Measurements from ENCODE around the gene SHISAL1.
"Not testable (repeated sequence)": the region's sequence is repeated elsewhere in the genome, so short reads cannot be mapped to it uniquely, and the experiment has no call there.

The SHISAL1 gene

GRCh38 chr22:44331881-44332714, 19.3 kb upstream of the SHISAL1 start:
- no peaks in the 10 kb centered on the region; the same call in 1 of the 2 replicates for H3K4me1 ChIP-seq (ENCODE audit: insufficient read depth, low read length)
- no peaks in the 10 kb centered on the region for H3K9me3 ChIP-seq (ENCODE audit: insufficient read depth, low read depth, low read length)
- no peaks in the 10 kb centered on the region for H3K36me3 ChIP-seq (ENCODE audit: insufficient read depth, low read depth, low read length)
- no peak overlapping the region for H3K27ac ChIP-seq (ENCODE audit: low read length)
- H3K9ac ChIP-seq (ENCODE audit: low read depth, low read length): peak overlapping the region; percentile 61; the same call in 1 of the 2 replicates
- peak overlapping the region; percentile 66 for H3K4me3 ChIP-seq (ENCODE audit: low read length)
- peaks cover 65% of the 10 kb centered on the region for H3K27me3 ChIP-seq (ENCODE audit: insufficient read depth, low read length)

DNA sequence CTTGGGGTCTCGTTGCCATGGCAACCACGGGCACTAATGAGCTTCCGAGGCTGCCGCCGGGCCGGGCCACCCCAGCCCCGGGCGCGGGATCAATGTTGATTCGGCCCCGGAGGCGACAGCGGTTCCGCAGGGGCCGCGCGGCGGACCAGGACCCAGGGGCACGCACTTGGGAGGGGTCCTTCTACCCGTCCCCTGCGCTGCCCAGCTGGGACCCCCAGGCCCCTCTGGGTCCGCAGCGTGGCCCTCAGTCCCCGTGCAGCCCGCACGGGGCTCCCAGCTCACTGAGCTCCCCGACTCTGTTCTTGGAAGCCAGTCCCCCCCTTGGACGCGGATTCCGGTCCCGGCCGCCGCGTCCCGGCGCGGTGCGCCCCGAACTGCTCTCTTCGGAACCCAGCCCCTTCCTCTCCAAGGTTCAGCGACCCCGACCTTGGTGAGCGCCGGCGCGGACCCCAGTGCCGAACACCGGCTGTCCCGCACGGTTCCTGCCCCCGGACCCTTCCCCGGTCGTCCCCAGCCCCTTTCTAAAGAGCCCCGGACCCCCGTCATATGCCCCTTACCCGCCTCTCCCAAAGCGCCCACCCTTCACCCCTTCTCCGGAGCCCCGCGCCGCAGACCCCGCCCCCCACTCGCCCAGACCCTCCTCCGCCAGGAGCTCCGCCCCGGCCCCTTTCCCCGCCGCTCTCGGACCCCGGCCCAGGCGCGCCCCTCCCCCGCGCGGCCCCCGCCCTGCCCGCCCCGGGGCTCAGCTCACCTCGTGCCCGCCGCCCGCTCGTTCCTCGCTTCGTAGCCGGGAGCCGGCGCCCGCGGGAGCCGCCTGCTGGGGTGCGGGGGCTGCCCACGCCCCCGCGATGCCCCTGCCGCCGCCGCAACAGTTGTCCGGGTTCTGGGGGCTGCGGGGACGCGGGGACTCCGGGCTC, 18.3 kb upstream of the SHISAL1 start:
- Histone ChIP-seq H3K36me3 (ENCODE audit: insufficient read depth, low read depth, low read length) (no peaks in the 10 kb centered on the region), H3K4me3 (ENCODE audit: low read length) (peak overlapping the region; percentile 73), H3K9ac (ENCODE audit: low read depth, low read length) (peak overlapping the region; percentile 52; the same call in 1 of the 2 replicates)

GRCh38 chr22:44330188-44330743, 17.5 kb upstream of the SHISAL1 start:
- H3K9me3 ChIP-seq (ENCODE audit: insufficient read depth, low read depth, low read length): no peaks in the 10 kb centered on the region
- peaks cover 4% of the 10 kb centered on the region; the same call in 1 of the 2 replicates for H3K4me1 ChIP-seq (ENCODE audit: insufficient read depth, low read length)
- no peak overlapping the region for H3K9ac ChIP-seq (ENCODE audit: low read depth, low read length)
- H3K36me3 ChIP-seq (ENCODE audit: insufficient read depth, low read depth, low read length): no peaks in the 10 kb centered on the region
- peaks cover 58% of the 10 kb centered on the region for H3K27me3 ChIP-seq (ENCODE audit: insufficient read depth, low read length)
- peak overlapping the region; percentile 73; the same call in 1 of the 2 replicates for H3K4me3 ChIP-seq (ENCODE audit: low read length)
- no peak overlapping the region for H3K27ac ChIP-seq (ENCODE audit: low read length)

More for the DNA sequence above, 18.3 kb upstream of the SHISAL1 start:
- no peak overlapping the region for H3K27ac ChIP-seq (ENCODE audit: low read length)
- H3K9me3 ChIP-seq (ENCODE audit: insufficient read depth, low read depth, low read length): no peaks in the 10 kb centered on the region
- peaks cover 2% of the 10 kb centered on the region; the same call in 1 of the 2 replicates for H3K4me1 ChIP-seq (ENCODE audit: insufficient read depth, low read length)
- peaks cover 58% of the 10 kb centered on the region for H3K27me3 ChIP-seq (ENCODE audit: insufficient read depth, low read length)

- Histone ChIP-seq H3K36me3 (ENCODE audit: insufficient read depth, low read depth, low read length) (no peaks in the 10 kb centered on the region), H3K4me3 (ENCODE audit: low read length) (no peak overlapping the region), H3K4me1 (ENCODE audit: insufficient read depth, low read length) (peaks cover 4% of the 10 kb centered on the region; the same call in 1 of the 2 replicates), H3K9ac (ENCODE audit: low read depth, low read length) (no peak overlapping the region), H3K27ac (ENCODE audit: low read length) (no peak overlapping the region), H3K27me3 (ENCODE audit: insufficient read depth, low read length) (peaks cover 53% of the 10 kb centered on the region), H3K9me3 (ENCODE audit: insufficient read depth, low read depth, low read length) (no peaks in the 10 kb centered on the region)
Observed at GRCh38 chr22:44329179-44329796, 16.5 kb upstream of the SHISAL1 start.

GRCh38 chr22:44328762-44329161, 16.0 kb upstream of the SHISAL1 start:
- Histone ChIP-seq H3K27me3 (ENCODE audit: insufficient read depth, low read length) (peaks cover 47% of the 10 kb centered on the region), H3K4me3 (ENCODE audit: low read length) (no peak overlapping the region), H3K9me3 (ENCODE audit: insufficient read depth, low read depth, low read length) (no peaks in the 10 kb centered on the region), H3K27ac (ENCODE audit: low read length) (no peak overlapping the region), H3K9ac (ENCODE audit: low read depth, low read length) (no peak overlapping the region), H3K36me3 (ENCODE audit: insufficient read depth, low read depth, low read length) (no peaks in the 10 kb centered on the region), H3K4me1 (ENCODE audit: insufficient read depth, low read length) (peaks cover 4% of the 10 kb centered on the region; the same call in 1 of the 2 replicates)

DNA sequence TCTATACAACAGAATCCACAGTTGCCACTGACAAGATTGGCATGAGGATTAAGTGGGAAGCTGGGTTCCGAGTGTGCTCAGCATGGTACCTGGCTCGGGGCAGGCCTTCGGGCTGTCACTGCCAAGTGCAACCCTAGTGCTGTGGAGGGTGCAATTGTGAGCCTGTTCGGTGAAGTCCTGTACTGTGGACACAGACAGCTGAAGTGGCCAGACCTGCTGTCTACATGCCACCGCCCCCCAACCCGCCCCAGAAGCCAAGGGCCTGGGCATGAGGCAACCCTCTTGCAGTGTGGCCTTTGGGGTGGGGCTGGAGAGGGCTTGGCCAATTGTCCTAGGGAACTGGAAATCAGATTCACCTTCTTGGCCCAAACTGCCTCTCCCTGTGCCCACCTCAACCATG, 15.6 kb upstream of the SHISAL1 start:
- Histone ChIP-seq H3K36me3 (ENCODE audit: insufficient read depth, low read depth, low read length) (no peaks in the 10 kb centered on the region), H3K9ac (ENCODE audit: low read depth, low read length) (no peak overlapping the region), H3K27me3 (ENCODE audit: insufficient read depth, low read length) (peaks cover 43% of the 10 kb centered on the region), H3K4me1 (ENCODE audit: insufficient read depth, low read length) (peaks cover 4% of the 10 kb centered on the region; the same call in 1 of the 2 replicates), H3K27ac (ENCODE audit: low read length) (no peak overlapping the region), H3K9me3 (ENCODE audit: insufficient read depth, low read depth, low read length) (no peaks in the 10 kb centered on the region), H3K4me3 (ENCODE audit: low read length) (no peak overlapping the region)

GRCh38 chr22:44326491-44326885, 13.7 kb upstream of the SHISAL1 start:
- Histone ChIP-seq H3K27ac (ENCODE audit: low read length) (no peak overlapping the region), H3K4me3 (ENCODE audit: low read length) (no peak overlapping the region), H3K9me3 (ENCODE audit: insufficient read depth, low read depth, low read length) (no peaks in the 10 kb centered on the region), H3K9ac (ENCODE audit: low read depth, low read length) (no peak overlapping the region; the same call in 1 of the 2 replicates), H3K27me3 (ENCODE audit: insufficient read depth, low read length) (peaks cover 28% of the 10 kb centered on the region), H3K36me3 (ENCODE audit: insufficient read depth, low read depth, low read length) (no peaks in the 10 kb centered on the region), H3K4me1 (ENCODE audit: insufficient read depth, low read length) (peaks cover 4% of the 10 kb centered on the region; the same call in 1 of the 2 replicates)

DNA sequence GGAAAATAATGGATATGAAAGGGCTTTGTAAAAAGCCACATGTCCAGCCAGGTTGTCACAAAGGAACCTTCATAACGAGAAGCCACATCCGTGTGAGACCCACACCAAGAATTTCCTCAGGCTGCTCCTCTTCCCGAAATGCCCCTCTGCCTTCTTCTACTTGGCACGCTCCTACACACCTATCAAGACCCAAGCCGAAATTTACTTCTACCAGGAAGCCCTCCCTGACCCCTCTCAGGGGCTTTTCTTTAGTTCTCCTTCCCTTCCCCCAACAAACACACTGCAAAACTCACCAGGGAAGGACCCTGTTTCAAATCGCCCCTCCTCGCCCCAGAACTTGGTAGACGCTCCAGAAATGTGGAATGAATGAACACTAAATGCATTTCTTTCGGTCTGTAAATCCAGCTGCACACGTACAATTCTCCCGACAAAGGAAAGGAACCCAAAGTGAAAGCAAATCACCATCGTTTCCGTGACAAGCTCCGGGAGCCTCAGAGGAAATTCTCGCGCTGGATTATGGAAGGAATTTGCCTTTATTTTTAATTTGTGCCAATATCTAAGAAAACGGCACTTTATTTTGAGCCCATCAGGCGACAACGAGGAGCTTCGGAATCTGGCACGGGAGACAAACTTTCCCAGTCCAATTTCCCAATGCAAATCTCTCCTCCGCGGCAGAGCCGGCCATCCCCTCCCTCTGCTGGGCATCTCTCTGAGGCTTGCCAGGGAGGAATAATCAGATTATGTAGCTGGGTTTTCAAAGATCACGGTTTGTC, 13.2 kb upstream of the SHISAL1 start:
- Histone ChIP-seq H3K9me3 (ENCODE audit: insufficient read depth, low read depth, low read length) (no peaks in the 10 kb centered on the region), H3K4me1 (ENCODE audit: insufficient read depth, low read length) (peaks cover 4% of the 10 kb centered on the region; the same call in 1 of the 2 replicates), H3K36me3 (ENCODE audit: insufficient read depth, low read depth, low read length) (no peaks in the 10 kb centered on the region), H3K27me3 (ENCODE audit: insufficient read depth, low read length) (peaks cover 26% of the 10 kb centered on the region), H3K4me3 (ENCODE audit: low read length) (peak overlapping the region; percentile 36; the same call in 1 of the 2 replicates), H3K27ac (ENCODE audit: low read length) (no peak overlapping the region), H3K9ac (ENCODE audit: low read depth, low read length) (no peak overlapping the region; the same call in 1 of the 2 replicates)

DNA sequence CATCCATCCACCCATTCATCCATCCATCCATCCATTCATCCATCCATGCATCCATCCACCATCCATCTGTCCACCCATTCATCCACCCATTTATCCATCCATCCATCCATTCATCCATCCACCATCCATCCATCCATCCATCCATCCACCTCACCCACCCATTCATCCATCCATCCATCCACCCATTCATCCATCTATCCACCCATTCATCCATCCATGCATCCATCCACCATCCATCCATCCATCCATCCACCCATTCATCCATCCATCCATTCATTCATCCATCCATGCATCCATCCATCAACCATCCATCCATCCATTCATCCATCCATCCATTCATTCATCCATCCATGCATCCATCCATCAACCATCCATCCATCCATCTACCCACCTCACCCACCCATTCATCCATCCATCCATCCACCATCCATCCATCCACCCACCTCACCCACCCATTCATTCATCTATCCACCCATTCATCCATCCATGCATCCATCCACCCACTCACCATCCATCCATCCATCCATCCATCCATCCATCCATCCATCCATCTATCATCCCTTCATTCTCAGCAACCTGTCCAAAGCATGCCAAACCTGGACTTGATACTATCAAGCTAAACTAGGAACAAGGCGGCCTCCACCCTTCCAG, 10.5 kb upstream of the SHISAL1 start:
- H3K36me3 ChIP-seq (ENCODE audit: insufficient read depth, low read depth, low read length); H3K27me3 ChIP-seq (ENCODE audit: insufficient read depth, low read length); H3K4me1 ChIP-seq (ENCODE audit: insufficient read depth, low read length); H3K9ac ChIP-seq (ENCODE audit: low read depth, low read length); H3K27ac ChIP-seq (ENCODE audit: low read length); H3K4me3 ChIP-seq (ENCODE audit: low read length); H3K9me3 ChIP-seq (ENCODE audit: insufficient read depth, low read depth, low read length): not testable (repeated sequence)

DNA sequence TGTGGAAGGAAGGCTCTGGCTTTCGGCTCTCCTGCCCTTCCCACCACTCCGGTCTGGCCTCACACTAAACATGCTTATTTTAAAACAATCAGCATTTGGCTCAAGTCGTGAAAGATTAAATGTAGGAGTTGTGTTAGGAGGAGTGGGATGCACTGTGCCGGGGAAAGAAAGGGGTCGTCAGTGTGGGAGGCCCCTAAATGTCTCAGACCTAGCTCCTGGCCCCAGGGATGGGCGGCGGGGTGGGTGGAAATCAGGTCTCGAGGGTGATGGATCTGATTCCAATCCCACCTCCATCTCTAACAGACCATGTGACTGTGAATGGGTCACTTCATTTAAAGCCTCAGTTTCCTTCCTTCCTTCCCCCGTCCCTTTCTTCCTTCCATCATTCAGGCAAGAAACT, 6.9 kb upstream of the SHISAL1 start:
- Histone ChIP-seq H3K9ac (ENCODE audit: low read depth, low read length) (no peak overlapping the region), H3K4me3 (ENCODE audit: low read length) (no peak overlapping the region), H3K27me3 (ENCODE audit: insufficient read depth, low read length) (no peaks in the 10 kb centered on the region), H3K4me1 (ENCODE audit: insufficient read depth, low read length) (no peaks in the 10 kb centered on the region), H3K9me3 (ENCODE audit: insufficient read depth, low read depth, low read length) (no peaks in the 10 kb centered on the region), H3K36me3 (ENCODE audit: insufficient read depth, low read depth, low read length) (no peaks in the 10 kb centered on the region), H3K27ac (ENCODE audit: low read length) (no peak overlapping the region)

All from iPS-20b (cell line).